Measurements from ENCODE around the gene LINGO1.
A peak's percentile ranks its signal among the peaks of the same experiment; 100 is the strongest.

LINGO1 gene

GRCh38 chr15:77639431-77639830 is 6.7 kb upstream of the LINGO1 start:
- no peak for TF ChIP-seq CTCF (IDR thresholded peaks at IDR 0.05; ENCODE audit: low read depth, low read length)
- H3K4me3 ChIP-seq (ENCODE audit: low read depth, low read length): no peak overlapping the region

GRCh38 chr15:77637851-77638692 is 5.4 kb upstream of the LINGO1 start:
- no peak for TF ChIP-seq CTCF (IDR thresholded peaks at IDR 0.05; ENCODE audit: low read depth, low read length)
- no peak overlapping the region for H3K4me3 ChIP-seq (ENCODE audit: low read depth, low read length)

- no peak overlapping the region for H3K4me3 ChIP-seq (ENCODE audit: low read depth, low read length)
- TF ChIP-seq CTCF (IDR thresholded peaks at IDR 0.05; ENCODE audit: low read depth, low read length): no peak
Observed at GRCh38 chr15:77636209-77636608, 3.5 kb upstream of the LINGO1 start.

GRCh38 chr15:77634266-77634962 is 1.7 kb upstream of the LINGO1 start:
- H3K4me3 ChIP-seq (ENCODE audit: low read depth, low read length): no peak overlapping the region
- peak; percentile 42; the same call in 1 of the 2 replicates for TF ChIP-seq CTCF (IDR thresholded peaks at IDR 0.05; ENCODE audit: low read depth, low read length)

GRCh38 chr15:77633913-77634265 is 1.2 kb upstream of the LINGO1 start:
- no peak overlapping the region for H3K4me3 ChIP-seq (ENCODE audit: low read depth, low read length)
- TF ChIP-seq CTCF (IDR thresholded peaks at IDR 0.05; ENCODE audit: low read depth, low read length): no peak

GRCh38 chr15:77633134-77633912 is 611 bp upstream of the LINGO1 start:
- TF ChIP-seq CTCF (IDR thresholded peaks at IDR 0.05; ENCODE audit: low read depth, low read length): peak; percentile 97
- H3K4me3 ChIP-seq (ENCODE audit: low read depth, low read length): peak overlapping the region; percentile 54
